BE2C (cell line): ENCODE measurements around the gene SIGMAR1.

ENCODE experiments used
- DNase-seq: peaks from one replicate; pipeline ENCODE4 v3.0.0-alpha.2; 2020
- H3K27me3 ChIP-seq: fragments of 250-450 bp; sonication (Bioruptor Pico); 2 replicates; pipeline ENCODE4 v1.5.1; 2020; ENCODE audit warnings: mild to moderate bottlenecking
- H3K36me3 ChIP-seq: fragments of 250-450 bp; sonication (Bioruptor Pico); 2 replicates; pipeline ENCODE4 v1.5.1; 2020; ENCODE audit warnings: mild to moderate bottlenecking
- H3K4me1 ChIP-seq: fragments of 250-450 bp; sonication (Bioruptor Pico); 2 replicates; pipeline ENCODE4 v1.5.1; 2020
- H3K4me3 ChIP-seq: 2 replicates; pipeline ENCODE4 v1.5.1; 2011; ENCODE audit warnings: low read depth, low read length
- H3K9me3 ChIP-seq: fragments of 250-450 bp; sonication (Bioruptor Pico); 2 replicates; pipeline ENCODE4 v1.5.1; 2020
- TF ChIP-seq, protein P1 (sequence below): IDR thresholded peaks from 2 replicates; pipeline ENCODE4 v1.5.1; 2012; ENCODE audit warnings: mild to moderate bottlenecking, low read depth, low read length

The SIGMAR1 gene

GRCh38 chr9:34659592-34660253 lies 22.1 kb upstream of the SIGMAR1 start:
- Histone ChIP-seq H3K4me3 (no peak overlapping the region), H3K36me3 (peaks cover 7% of the 10 kb centered on the region; the same call in 1 of the 2 replicates), H3K27me3 (no peaks in the 10 kb centered on the region), H3K9me3 (no peaks in the 10 kb centered on the region), H3K4me1 (peaks cover 9% of the 10 kb centered on the region)
- DNase-seq, result no peak
- TF ChIP-seq, protein P1, sequence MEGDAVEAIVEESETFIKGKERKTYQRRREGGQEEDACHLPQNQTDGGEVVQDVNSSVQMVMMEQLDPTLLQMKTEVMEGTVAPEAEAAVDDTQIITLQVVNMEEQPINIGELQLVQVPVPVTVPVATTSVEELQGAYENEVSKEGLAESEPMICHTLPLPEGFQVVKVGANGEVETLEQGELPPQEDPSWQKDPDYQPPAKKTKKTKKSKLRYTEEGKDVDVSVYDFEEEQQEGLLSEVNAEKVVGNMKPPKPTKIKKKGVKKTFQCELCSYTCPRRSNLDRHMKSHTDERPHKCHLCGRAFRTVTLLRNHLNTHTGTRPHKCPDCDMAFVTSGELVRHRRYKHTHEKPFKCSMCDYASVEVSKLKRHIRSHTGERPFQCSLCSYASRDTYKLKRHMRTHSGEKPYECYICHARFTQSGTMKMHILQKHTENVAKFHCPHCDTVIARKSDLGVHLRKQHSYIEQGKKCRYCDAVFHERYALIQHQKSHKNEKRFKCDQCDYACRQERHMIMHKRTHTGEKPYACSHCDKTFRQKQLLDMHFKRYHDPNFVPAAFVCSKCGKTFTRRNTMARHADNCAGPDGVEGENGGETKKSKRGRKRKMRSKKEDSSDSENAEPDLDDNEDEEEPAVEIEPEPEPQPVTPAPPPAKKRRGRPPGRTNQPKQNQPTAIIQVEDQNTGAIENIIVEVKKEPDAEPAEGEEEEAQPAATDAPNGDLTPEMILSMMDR, result no peak

DNA sequence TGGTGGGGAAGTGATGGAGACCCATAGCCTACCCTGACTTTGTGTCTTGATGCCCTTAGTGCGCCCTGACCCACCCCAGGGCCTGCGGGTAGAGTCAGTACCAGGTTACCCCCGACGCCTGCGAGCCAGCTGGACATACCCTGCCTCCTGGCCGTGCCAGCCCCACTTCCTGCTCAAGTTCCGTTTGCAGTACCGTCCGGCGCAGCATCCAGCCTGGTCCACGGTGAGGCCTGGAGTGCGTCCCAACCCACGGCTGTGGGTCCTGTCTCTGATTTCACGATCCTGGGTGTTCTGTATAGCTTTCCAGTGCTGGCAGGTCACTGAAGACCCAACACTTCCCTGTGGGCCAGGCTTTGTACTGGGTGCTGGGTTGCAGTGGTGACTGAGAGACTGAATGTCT lies 20.9 kb upstream of the SIGMAR1 start:
- no peaks in the 10 kb centered on the region for H3K27me3 ChIP-seq

GRCh38 chr9:34656992-34657391 lies 19.4 kb upstream of the SIGMAR1 start:
- H3K4me1 ChIP-seq, result peaks cover 30% of the 10 kb centered on the region
- H3K9me3 ChIP-seq, result no peaks in the 10 kb centered on the region
- TF ChIP-seq, protein P1, result no peak
- H3K27me3 ChIP-seq, result no peaks in the 10 kb centered on the region
- H3K36me3 ChIP-seq, result peaks cover 7% of the 10 kb centered on the region; the same call in 1 of the 2 replicates
- no peak for DNase-seq
- no peak overlapping the region for H3K4me3 ChIP-seq

More for the DNA sequence above, 20.9 kb upstream of the SIGMAR1 start:
- no peak for DNase-seq
- H3K4me3 ChIP-seq, result no peak overlapping the region
- H3K4me1 ChIP-seq, result peaks cover 18% of the 10 kb centered on the region
- no peaks in the 10 kb centered on the region for H3K9me3 ChIP-seq
- TF ChIP-seq, protein P1, result no peak
- H3K36me3 ChIP-seq, result peaks cover 7% of the 10 kb centered on the region; the same call in 1 of the 2 replicates

GRCh38 chr9:34655394-34655793 lies 17.8 kb upstream of the SIGMAR1 start:
- H3K4me3 ChIP-seq, result peak overlapping the region; percentile 41
- peaks cover 6% of the 10 kb centered on the region; the same call in 1 of the 2 replicates for H3K36me3 ChIP-seq
- TF ChIP-seq, protein P1, result no peak
- peaks cover 44% of the 10 kb centered on the region for H3K4me1 ChIP-seq
- no peak for DNase-seq
- H3K27me3 ChIP-seq, result no peaks in the 10 kb centered on the region
- no peaks in the 10 kb centered on the region for H3K9me3 ChIP-seq

- peaks cover 44% of the 10 kb centered on the region for H3K4me1 ChIP-seq
- DNase-seq, result peak; percentile 98
- peak overlapping the region; percentile 41 for H3K4me3 ChIP-seq
- TF ChIP-seq, protein P1, result no peak
- H3K36me3 ChIP-seq, result peaks cover under 1% of the 10 kb centered on the region
- no peaks in the 10 kb centered on the region for H3K9me3 ChIP-seq
- no peaks in the 10 kb centered on the region for H3K27me3 ChIP-seq
These were observed 16.9 kb upstream of the SIGMAR1 start for GRCh38 chr9:34654323-34655051.
